GM12872 (cell line): Measurements from ENCODE around the gene PPFIBP2.

ENCODE experiments used
- CTCF ChIP-seq: IDR thresholded peaks from 3 replicates; pipeline ENCODE4 v1.5.1; 2011; ENCODE audit warnings: low read depth, mild to moderate bottlenecking, low read length, moderate library complexity; ENCODE audit not compliant: insufficient read depth

Gene PPFIBP2

GRCh38 chr11:7673724-7674434, 160.1 kb downstream of the PPFIBP2 start:
- no peak for TF ChIP-seq CTCF

DNA sequence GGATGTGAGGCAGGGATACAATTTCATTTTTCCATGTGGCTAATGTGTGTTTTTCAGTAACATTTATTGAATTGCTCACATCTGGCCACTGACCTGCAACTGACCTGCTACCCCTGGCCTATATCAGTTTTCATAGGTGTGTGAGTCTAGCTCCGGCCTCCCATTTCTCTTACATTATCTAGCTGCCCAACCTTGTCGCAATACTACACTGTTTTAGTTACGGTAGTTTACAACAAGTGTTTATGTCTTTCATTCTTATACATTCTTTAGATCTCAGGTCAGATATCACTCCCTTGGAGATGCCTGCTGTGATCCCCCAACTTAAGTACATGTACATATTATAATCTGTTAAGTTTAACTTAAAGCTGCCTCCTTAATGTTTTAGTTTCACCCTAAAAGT, 161.8 kb downstream of the PPFIBP2 start:
- no peak for TF ChIP-seq CTCF

DNA sequence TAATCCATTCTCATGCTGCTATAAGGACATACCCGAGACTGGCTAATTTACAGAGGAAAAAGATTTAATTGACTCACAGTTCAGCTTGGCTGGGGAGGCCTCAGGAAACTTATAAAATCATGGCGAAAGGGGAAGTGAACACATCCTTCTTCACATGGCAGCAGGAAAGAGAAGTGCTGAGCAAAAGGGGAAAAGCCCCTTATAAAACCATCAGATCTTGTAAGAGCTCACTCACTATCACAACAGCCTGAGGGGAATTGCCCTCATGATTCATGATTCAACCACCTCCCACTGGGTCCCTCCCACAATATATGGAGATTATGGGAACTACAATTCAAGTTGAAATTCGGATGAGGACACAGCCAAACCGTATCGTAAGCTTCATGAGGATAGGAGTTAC, 163.3 kb downstream of the PPFIBP2 start:
- TF ChIP-seq CTCF, result no peak

GRCh38 chr11:7677796-7678201, 164.0 kb downstream of the PPFIBP2 start:
- TF ChIP-seq CTCF, result no peak

DNA sequence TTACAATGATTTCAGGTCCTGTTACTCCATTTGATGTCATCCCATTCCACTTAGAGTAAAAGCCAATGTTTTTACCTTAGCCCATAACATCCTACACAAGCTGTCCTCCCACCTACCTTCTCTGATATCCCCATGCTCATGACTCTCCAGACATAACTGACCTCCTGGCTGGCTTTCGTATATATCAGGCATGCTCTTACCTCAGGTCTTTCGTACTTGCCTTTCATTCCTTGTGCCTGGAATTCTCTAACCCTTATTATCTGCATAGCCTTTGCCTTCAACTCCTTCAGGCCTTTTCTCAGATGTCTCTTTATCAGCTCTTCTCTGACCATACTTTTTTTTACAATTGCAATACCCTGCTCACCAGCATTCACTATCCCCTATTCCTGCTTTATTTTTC, 169.8 kb downstream of the PPFIBP2 start:
- TF ChIP-seq CTCF, result no peak

DNA sequence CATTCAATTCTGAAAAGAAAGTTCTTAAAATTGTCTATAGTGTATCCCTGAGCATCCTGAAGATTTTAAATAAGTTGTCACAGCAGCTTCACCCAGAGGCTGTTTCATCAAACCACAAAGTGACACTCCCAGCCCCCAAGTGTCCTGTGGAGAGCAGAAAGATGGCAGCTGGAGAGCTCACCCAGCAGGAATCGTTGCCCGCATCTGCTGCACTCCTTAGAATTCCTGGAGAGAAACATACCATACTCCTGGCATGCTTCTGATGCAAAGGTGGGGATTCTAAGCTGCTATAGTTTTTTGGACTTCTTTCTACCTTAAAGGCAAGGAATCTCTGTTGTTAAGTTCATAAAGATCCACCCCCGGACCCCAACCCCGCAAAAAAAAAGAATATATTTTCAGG, 173.0 kb downstream of the PPFIBP2 start:
- TF ChIP-seq CTCF, result no peak

DNA sequence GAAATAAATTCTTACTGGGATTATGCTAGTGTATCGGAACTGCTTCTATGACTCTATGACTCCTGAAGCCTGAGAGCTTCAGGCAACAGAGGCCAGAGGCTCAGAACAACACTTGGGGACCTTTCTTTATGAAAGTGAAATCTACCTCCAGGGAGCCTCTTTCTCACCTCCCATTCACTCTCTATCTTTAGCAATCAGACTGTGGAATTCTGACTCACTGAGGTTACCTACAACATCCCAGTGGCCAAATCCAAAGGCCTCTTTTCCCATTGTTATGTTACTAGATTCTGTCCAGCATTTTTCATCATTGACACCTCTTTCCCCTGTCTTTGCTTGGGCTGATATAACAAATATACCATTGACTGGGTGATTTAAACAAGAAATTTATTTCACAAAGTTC, 173.6 kb downstream of the PPFIBP2 start:
- TF ChIP-seq CTCF, result no peak
